22Rv1 (cell line): ENCODE measurements around the gene DEPDC5.

Experiments used
- ZFX ChIP-seq: fragments of 450-650 bp; IDR thresholded peaks from 2 replicates; pipeline ENCODE4 v1.6.1; 2017; ENCODE audit warnings: antibody characterized with exemption, borderline replicate concordance
- TF ChIP-seq, protein P1 (sequence below): fragments of 450-650 bp; IDR thresholded peaks from 2 replicates; pipeline ENCODE4 v1.5.1; 2017; ENCODE audit warnings: mild to moderate bottlenecking

- no peak for TF ChIP-seq ZFX
- TF ChIP-seq, protein P1, sequence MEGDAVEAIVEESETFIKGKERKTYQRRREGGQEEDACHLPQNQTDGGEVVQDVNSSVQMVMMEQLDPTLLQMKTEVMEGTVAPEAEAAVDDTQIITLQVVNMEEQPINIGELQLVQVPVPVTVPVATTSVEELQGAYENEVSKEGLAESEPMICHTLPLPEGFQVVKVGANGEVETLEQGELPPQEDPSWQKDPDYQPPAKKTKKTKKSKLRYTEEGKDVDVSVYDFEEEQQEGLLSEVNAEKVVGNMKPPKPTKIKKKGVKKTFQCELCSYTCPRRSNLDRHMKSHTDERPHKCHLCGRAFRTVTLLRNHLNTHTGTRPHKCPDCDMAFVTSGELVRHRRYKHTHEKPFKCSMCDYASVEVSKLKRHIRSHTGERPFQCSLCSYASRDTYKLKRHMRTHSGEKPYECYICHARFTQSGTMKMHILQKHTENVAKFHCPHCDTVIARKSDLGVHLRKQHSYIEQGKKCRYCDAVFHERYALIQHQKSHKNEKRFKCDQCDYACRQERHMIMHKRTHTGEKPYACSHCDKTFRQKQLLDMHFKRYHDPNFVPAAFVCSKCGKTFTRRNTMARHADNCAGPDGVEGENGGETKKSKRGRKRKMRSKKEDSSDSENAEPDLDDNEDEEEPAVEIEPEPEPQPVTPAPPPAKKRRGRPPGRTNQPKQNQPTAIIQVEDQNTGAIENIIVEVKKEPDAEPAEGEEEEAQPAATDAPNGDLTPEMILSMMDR = no peak
Observed at GRCh38 chr22:31954535-31955523, 201.0 kb downstream of the DEPDC5 start.
